SU-DHL-6 (cell line): Measurements from ENCODE around the gene SESN1.

ENCODE experiments used
- EZH2phosphoT487 ChIP-seq: fragments of 200-600 bp; sonication (generic), shearing (Covaris generic); conservative IDR thresholded peaks from 2 replicates; pipeline ENCODE4 v1.6.1; 2018; ENCODE audit warnings: mild to moderate bottlenecking, antibody characterized with exemption, low read length, moderate library complexity, mixed read lengths
- TF ChIP-seq, protein P1 (sequence below): fragments of 200-600 bp; sonication (generic); IDR thresholded peaks from one replicate; pipeline ENCODE4 v1.5.1; 2017; ENCODE audit warnings: antibody characterized with exemption, mild to moderate bottlenecking, low read length, moderate library complexity; ENCODE audit not compliant: insufficient read depth, poor library complexity, severe bottlenecking

- TF ChIP-seq, protein P1, sequence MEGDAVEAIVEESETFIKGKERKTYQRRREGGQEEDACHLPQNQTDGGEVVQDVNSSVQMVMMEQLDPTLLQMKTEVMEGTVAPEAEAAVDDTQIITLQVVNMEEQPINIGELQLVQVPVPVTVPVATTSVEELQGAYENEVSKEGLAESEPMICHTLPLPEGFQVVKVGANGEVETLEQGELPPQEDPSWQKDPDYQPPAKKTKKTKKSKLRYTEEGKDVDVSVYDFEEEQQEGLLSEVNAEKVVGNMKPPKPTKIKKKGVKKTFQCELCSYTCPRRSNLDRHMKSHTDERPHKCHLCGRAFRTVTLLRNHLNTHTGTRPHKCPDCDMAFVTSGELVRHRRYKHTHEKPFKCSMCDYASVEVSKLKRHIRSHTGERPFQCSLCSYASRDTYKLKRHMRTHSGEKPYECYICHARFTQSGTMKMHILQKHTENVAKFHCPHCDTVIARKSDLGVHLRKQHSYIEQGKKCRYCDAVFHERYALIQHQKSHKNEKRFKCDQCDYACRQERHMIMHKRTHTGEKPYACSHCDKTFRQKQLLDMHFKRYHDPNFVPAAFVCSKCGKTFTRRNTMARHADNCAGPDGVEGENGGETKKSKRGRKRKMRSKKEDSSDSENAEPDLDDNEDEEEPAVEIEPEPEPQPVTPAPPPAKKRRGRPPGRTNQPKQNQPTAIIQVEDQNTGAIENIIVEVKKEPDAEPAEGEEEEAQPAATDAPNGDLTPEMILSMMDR = no peak
- no peak for TF ChIP-seq EZH2phosphoT487
Observed at GRCh38 chr6:108945681-108946159, 148.9 kb downstream of the SESN1 start.
